Endothelial cell of hepatic sinusoid (primary cell): ENCODE data around the gene BCAS1.
"Not testable (repeated sequence)": the region's sequence is repeated elsewhere in the genome, so short reads cannot be mapped to it uniquely, and the experiment has no call there.

Source experiments
- in situ Hi-C: cut with HindIII; loops from 2 replicates; pipeline ENCODE4 v1.10.0; 2017; ENCODE audit warnings: low sequenced_read_pairs

Gene BCAS1

GRCh38 chr20:53935344-53936084 is 134.9 kb downstream of the BCAS1 start:
- in situ Hi-C loops = no loop called here

GRCh38 chr20:53934421-53935343 is 135.7 kb downstream of the BCAS1 start:
- in situ Hi-C loops = no loop called here

DNA sequence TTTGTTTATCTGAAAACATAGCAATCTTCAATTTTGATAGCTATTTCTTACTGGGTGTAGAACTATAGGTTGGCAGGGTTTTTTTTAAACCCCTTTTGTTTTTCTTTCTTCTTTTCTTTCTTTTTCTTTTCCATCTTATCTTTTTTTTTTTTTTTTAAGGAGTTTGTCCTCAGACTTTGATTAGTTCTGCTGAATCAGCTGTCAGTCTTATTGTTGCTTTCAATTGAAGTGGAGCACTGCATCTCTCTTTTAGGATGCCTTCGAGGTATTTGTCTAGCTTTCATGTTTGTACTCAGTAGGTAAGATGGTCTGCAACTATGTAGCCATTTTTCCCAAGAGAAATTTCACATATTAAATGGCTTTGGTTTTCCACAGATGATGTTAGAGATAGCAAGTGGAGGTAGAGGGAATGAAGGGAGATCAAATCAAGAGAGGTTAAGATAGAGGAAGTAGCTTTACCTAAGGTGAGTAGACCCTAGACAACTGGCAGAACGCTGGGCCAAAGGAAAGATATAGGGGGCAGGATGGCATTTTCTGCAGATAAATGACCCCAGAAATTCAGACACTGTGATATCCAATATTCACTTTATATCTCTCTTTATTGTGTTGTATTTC is 137.1 kb downstream of the BCAS1 start:
- in situ Hi-C loops = no loop called here

DNA sequence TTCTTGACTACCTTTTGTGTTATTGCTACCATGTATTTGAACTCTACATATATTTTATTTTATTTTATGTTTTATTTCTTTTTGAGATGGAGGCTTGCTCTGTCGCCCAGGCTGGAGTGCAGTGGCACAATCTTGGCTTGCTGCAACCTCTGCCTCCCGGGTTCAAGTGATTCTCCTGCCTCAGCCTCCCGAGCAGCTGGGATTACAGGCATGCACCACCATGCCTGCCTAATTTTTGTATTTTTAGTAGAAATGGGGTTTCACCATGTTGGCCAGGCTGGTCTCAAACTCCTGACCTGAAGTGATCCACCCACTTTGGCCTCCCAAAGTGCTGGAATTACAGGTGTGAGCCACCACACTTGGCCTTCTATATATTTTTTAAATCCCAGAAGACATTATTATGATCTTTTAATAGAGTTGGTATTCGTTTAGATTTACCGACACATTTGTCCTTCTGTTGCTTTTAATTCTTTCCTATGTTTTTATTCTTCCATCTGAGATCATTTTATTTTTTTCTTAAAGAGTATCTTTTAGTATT is 137.7 kb downstream of the BCAS1 start:
- in situ Hi-C loops = not testable (repeated sequence)

- in situ Hi-C loops = no loop called here
Observed at GRCh38 chr20:53931597-53931996, 138.8 kb downstream of the BCAS1 start.

DNA sequence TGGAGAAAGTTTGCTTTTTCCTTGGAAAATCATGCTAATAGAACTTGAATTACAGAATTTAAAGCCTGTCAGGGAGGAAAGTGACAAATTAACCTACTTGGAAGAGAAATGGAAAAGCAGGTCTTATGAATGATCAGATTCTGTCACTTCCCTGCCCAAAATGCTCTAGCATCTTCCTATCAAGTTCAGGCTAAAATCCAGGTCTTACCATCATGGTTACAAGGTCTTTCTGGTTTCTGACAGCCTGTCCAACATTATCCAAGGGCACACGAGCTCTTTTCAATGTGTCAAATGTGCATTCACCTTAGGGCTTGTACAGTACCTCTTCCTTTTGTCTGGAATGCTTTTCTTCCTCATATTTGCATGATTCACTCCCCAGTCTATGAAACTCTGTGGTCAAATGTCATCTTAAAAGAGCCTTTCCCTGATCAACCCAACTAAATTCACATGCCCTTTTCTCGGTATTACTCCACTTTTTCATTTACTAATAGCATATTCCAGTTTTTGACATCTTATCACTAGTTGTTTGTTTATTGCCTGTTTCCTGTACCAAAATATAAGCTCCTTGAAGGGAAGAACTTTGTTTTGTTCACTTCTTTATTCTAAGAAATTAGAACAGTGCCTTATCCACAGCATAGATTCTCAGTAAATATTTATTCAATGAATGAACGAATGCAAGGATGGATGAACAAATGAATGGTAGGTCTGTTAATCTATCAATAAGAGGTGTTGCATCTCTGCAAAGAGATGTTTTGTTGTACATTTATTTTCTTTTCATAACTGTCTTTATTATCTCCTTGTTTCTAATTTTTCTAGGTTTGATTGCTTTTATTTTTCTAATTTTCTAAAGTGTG is 139.5 kb downstream of the BCAS1 start:
- in situ Hi-C loops = no loop called here

DNA sequence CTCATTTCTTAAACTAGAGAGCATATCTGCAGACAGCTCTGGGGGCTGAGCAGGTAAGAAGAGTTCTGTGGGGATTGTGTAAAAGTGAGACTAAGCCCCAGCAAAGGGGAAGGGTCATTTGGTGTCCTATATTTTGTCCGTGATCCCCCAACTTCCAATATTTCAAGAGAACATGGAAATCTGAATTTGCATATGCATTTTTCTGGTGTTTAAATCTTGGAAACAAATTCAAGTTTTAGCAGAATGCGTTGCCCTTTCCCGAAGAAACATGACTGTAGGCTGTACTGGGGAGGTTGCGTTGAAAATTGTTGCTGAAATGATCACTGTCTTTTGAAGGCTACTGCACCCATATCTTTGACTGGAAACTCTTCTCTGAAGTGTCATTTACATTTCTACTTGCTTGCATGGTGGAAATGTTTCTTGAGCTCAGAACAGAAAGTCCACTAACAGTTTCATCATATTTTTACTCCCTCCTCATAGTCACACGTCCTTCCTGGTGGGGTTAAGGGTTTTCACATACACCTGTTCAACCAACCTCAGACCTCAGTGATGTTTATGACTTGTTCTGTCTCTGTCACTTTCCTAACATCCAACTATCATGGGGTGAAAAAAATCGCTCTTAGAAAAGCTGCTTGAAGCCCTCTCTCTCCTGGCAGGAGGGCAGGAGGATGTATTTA is 140.3 kb downstream of the BCAS1 start:
- in situ Hi-C loops = no loop called here

- in situ Hi-C loops = no loop called here
Observed at GRCh38 chr20:53929399-53929798, 141.0 kb downstream of the BCAS1 start.

- in situ Hi-C loops = no loop called here
Observed at GRCh38 chr20:53927990-53928389, 142.4 kb downstream of the BCAS1 start.

DNA sequence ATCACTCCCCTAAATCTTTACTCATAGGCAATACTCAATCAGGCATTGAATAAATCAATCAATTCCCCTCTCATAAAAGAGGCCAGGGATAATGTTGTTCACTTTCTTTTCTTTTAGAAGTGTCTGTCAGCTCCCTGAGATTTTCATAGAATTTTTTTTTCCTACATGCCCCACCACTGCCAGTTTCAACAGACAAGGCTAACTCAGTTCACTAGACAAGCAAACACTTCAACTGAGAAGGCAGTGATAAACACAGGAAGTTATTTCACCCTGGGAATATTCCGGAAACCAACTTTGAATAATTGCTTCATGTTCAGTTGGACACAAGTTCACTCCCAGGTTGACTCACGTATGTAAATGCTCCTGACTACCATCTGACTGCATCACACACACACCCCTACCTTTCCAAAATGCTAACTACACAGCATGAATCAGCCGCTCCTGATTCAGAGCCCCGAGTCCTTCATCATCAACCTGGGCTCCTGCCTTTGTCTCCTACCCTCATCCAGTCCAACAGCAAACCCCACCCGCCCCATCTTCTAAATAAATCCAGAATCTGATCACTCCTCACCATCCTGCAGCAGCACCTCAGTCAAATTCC is 143.9 kb downstream of the BCAS1 start:
- in situ Hi-C loops = no loop called here

- in situ Hi-C loops = no loop called here
Observed at GRCh38 chr20:53925651-53926401, 144.6 kb downstream of the BCAS1 start.

DNA sequence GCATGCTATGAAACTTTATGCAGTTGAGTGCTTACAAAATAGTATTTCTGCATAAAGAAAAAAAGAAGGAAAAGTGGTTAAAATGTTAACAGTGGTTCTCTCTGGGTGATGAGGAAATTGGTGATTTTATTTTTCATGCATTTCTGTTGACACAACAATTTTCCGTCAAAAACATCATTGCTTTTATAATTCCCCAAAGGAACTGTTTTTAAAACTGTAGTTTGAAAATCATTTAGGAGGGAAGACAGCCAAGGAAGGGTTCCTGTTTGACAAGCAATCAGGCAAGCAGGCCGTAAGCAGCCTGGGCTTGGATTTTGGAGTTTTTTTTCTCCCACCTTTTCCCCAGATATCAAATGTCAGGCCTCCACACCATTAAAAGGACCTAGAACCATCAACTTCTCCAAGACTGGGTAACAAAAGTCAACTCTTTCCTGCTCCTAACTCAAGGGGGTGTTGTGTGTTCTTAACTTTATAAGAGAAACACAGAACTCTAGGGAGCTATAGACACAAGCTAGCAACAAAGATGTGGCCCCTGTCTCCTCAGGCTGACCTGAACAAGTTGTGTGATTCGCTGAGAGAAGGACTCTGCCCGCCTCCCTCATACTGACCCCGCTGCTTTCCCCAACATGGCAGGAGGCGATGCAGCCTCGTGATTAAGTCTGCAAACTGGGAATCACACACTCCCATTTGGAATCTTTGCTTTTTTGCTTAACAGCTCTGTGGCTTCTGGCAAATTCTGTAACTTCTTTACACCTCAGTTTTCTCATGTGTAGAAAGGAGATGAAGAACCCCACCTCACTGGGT is 146.6 kb downstream of the BCAS1 start:
- in situ Hi-C loops = no loop called here

- in situ Hi-C loops = no loop called here
Observed at GRCh38 chr20:53922901-53923314, 147.5 kb downstream of the BCAS1 start.

GRCh38 chr20:53921443-53921973 is 148.9 kb downstream of the BCAS1 start:
- in situ Hi-C loops = no loop called here

GRCh38 chr20:53920647-53921245 is 149.6 kb downstream of the BCAS1 start:
- in situ Hi-C loops = no loop called here

- in situ Hi-C loops = no loop called here
Observed at GRCh38 chr20:53919886-53920285, 150.5 kb downstream of the BCAS1 start.

- in situ Hi-C loops = no loop called here
Observed at GRCh38 chr20:53918949-53919361, 151.4 kb downstream of the BCAS1 start.
